ENCODE results near the gene FOXP4.

- no peak for TF ChIP-seq EP300 (IDR thresholded peaks at IDR 0.05)
- TF ChIP-seq CTCF (IDR thresholded peaks at IDR 0.05): no peak
- no peak for TF ChIP-seq POLR2A (IDR thresholded peaks at IDR 0.05)
Observed at GRCh38 chr6:41505122-41506049, 40.8 kb upstream of the FOXP4 start.
